Breast epithelium (tissue), 3 donors: ENCODE data around the gene SRPK3.

Experiments
- POLR2A ChIP-seq: fragments of 450-650 bp; IDR thresholded peaks from one replicate; pipeline ENCODE4 v1.6.1; 2016; ENCODE audit warnings: antibody characterized with exemption, mild to moderate bottlenecking, moderate library complexity
- POLR2AphosphoS5 ChIP-seq, 3 donors: sonication (generic); formaldehyde crosslinking; IDR thresholded peaks; one replicate each; pipeline ENCODE4 v1.6.1; 2017; ENCODE audit warnings: antibody characterized with exemption in 3 of 3
- TF ChIP-seq, protein P1 (sequence below), 3 donors: fragments of 450-650 bp; IDR thresholded peaks; one replicate each; pipeline ENCODE4 v1.5.1; 2016 to 2017; ENCODE audit warnings: antibody characterized with exemption in 3 of 3, mild to moderate bottlenecking in 3 of 3, moderate library complexity in 3 of 3

DNA sequence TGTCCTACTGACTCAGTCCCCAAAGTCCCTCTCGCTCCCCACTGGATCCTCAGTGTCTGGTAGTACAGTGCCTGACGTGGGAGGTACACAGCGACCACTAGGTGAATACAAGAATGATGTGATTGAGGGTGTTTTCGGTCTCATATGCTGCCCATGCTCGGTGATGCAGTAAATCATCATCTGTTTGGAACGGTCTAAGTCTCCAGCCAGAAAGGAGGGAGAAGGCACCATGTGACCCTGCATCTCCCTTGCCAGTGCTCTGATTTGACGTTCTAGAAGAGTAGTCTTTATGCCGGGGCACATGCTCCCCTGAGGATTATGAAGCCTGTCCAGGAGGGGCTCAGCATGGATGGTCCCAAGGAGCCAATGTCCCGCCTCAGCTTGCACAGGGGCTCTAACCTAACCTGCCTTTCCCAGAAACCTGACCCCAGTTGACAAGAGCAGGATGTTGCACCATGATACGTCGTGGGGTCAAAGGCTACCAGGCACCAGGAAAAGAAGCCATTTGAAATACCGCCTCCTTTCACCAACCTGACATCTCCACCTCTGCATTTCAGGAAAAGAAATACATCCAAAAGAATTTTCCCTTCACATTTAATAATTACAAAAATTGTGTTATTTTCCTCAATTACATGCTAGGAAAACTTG, 30.6 kb upstream of the SRPK3 start:
- TF ChIP-seq POLR2AphosphoS5 (IDR thresholded peaks at IDR 0.05) (no peak), POLR2A (no peak)
- TF ChIP-seq, protein P1, sequence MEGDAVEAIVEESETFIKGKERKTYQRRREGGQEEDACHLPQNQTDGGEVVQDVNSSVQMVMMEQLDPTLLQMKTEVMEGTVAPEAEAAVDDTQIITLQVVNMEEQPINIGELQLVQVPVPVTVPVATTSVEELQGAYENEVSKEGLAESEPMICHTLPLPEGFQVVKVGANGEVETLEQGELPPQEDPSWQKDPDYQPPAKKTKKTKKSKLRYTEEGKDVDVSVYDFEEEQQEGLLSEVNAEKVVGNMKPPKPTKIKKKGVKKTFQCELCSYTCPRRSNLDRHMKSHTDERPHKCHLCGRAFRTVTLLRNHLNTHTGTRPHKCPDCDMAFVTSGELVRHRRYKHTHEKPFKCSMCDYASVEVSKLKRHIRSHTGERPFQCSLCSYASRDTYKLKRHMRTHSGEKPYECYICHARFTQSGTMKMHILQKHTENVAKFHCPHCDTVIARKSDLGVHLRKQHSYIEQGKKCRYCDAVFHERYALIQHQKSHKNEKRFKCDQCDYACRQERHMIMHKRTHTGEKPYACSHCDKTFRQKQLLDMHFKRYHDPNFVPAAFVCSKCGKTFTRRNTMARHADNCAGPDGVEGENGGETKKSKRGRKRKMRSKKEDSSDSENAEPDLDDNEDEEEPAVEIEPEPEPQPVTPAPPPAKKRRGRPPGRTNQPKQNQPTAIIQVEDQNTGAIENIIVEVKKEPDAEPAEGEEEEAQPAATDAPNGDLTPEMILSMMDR (IDR thresholded peaks at IDR 0.05) = no peak
